Natural killer cell treated with Interleukin-12 subunit alpha and Interleukin-12 subunit beta and Interleukin-15 and Interleukin-18, amount 100 ng/mL, for 72 hours (primary cell): Measurements from ENCODE around the gene TRIM34. TPM values are rescaled to one million over a fixed set of nuclear protein-coding genes. Genes with fewer than 3 reads are reported as not detected.
"Not testable (repeated sequence)": the region's sequence is repeated elsewhere in the genome, so short reads cannot be mapped to it uniquely, and the experiment has no call there.

Source experiments
- ATAC-seq, 2 donors: fragments of 150-1000 bp; cut with Tn5 transposase in 1 of 2; sonication (Bioruptor Pico), chemical (Tn5 transposase) in 1 of 2; 2 replicates each; pipeline ENCODE4 v1.10.0; 2021
- DNase-seq: peaks from one replicate; pipeline ENCODE4 v3.0.0; 2022; ENCODE audit warnings: low spot score
- H3K27ac Mint-ChIP-seq, 2 donors: 1 replicate in 1 of 2; 2 replicates in 1 of 2; pipeline ENCODE4 v1.8.0; 2022; ENCODE audit warnings: mixed read lengths in 2 of 2, mild to moderate bottlenecking in 1 of 2, moderate library complexity in 1 of 2
- H3K27me3 Mint-ChIP-seq, 2 donors: 1 replicate in 1 of 2; 2 replicates in 1 of 2; pipeline ENCODE4 v1.8.0; 2022; ENCODE audit warnings: mixed read lengths in 2 of 2
- H3K36me3 Mint-ChIP-seq: one replicate; pipeline ENCODE4 v1.8.0; 2022; ENCODE audit warnings: mixed read lengths
- H3K4me1 Mint-ChIP-seq, 2 donors: 1 replicate in 1 of 2; 2 replicates in 1 of 2; pipeline ENCODE4 v1.8.0; 2022; ENCODE audit warnings: low read depth in 2 of 2, mixed read lengths in 2 of 2, mild to moderate bottlenecking in 1 of 2
- H3K4me3 Mint-ChIP-seq: one replicate; pipeline ENCODE4 v1.8.0; 2022; ENCODE audit warnings: mixed read lengths
- H3K9me3 Mint-ChIP-seq: 2 replicates; pipeline ENCODE4 v1.8.0; 2022; ENCODE audit warnings: mixed read lengths
- total RNA-seq, 2 donors: library from RNA; stranded (reverse); gene quantifications; one replicate each; pipeline ENCODE4 v1.2.3, GENCODE V29; 2022

Gene TRIM34
- 1 to 10 TPM; 4.3 to 6.2 TPM for total RNA-seq

- no peaks in the 10 kb centered on the region for H3K36me3 Mint-ChIP-seq
- H3K4me1 Mint-ChIP-seq = peaks cover 35 to 38% of the 10 kb centered on the region in 2 donors
- ATAC-seq (peak; percentile 96), DNase-seq (peak; percentile 69)
- H3K27ac Mint-ChIP-seq = peak within 1 kb of the TSS; percentile 75 to 84
- H3K9me3 Mint-ChIP-seq = no peaks in the 10 kb centered on the region
- H3K27me3 Mint-ChIP-seq = no peaks in the 10 kb centered on the region
- peak within 1 kb of the TSS; percentile 94 for H3K4me3 Mint-ChIP-seq
Observed at GRCh38 chr11:5624489-5625279, at the start of gene TRIM34. TRIM34 (plus strand) TSS chr11:5625001; CDS start chr11:5632332, 7,331 bp downstream.

GRCh38 chr11:5575152-5575551, 49.6 kb upstream of the TRIM34 start:
- DNase-seq = no peak
- no peak overlapping the region for H3K4me3 Mint-ChIP-seq
- no peak for ATAC-seq
- peaks cover 0 to 8% of the 10 kb centered on the region in 2 donors for H3K27me3 Mint-ChIP-seq
- peaks cover 9 to 10% of the 10 kb centered on the region in 2 donors for H3K4me1 Mint-ChIP-seq
- no peaks in the 10 kb centered on the region for H3K36me3 Mint-ChIP-seq
- H3K9me3 Mint-ChIP-seq = peaks cover 4% of the 10 kb centered on the region
- H3K27ac Mint-ChIP-seq = no peak overlapping the region

- Mint-ChIP-seq H3K4me1 (no peaks in the 10 kb centered on the region), H3K36me3 (no peaks in the 10 kb centered on the region), H3K4me3 (no peak overlapping the region), H3K27me3 (peaks cover 2 to 7% of the 10 kb centered on the region in 2 donors), H3K9me3 (no peaks in the 10 kb centered on the region), H3K27ac (no peak overlapping the region)
- no peak for DNase-seq
- ATAC-seq = no peak
Observed at GRCh38 chr11:5577101-5577500, 47.7 kb upstream of the TRIM34 start.

GRCh38 chr11:5580577-5580976, 44.2 kb upstream of the TRIM34 start, which contains the start of gene OR52B6:
OR52B6 (plus strand) TSS chr11:5580877; CDS start chr11:5580877, 0 bp downstream.
- no peak within 1 kb of the TSS for H3K27ac Mint-ChIP-seq
- H3K4me3 Mint-ChIP-seq = no peak within 1 kb of the TSS
- H3K4me1 Mint-ChIP-seq = no peaks in the 10 kb centered on the region
- H3K9me3 Mint-ChIP-seq = no peaks in the 10 kb centered on the region
- peak in 1 of 2 donors; percentile 38 for ATAC-seq
- DNase-seq = no peak
- no peaks in the 10 kb centered on the region for H3K36me3 Mint-ChIP-seq
- peaks cover 2 to 7% of the 10 kb centered on the region in 2 donors for H3K27me3 Mint-ChIP-seq

- Mint-ChIP-seq H3K36me3 (no peaks in the 10 kb centered on the region), H3K4me1 (no peaks in the 10 kb centered on the region), H3K27ac (no peak overlapping the region)
Observed at GRCh38 chr11:5581014-5581413, 43.8 kb upstream of the TRIM34 start.

GRCh38 chr11:5584458-5584857, 40.3 kb upstream of the TRIM34 start:
- not testable (repeated sequence) for H3K27ac Mint-ChIP-seq, H3K36me3 Mint-ChIP-seq, H3K4me1 Mint-ChIP-seq, ATAC-seq, H3K9me3 Mint-ChIP-seq, DNase-seq, H3K27me3 Mint-ChIP-seq, H3K4me3 Mint-ChIP-seq

More at GRCh38 chr11:5581014-5581413, 43.8 kb upstream of the TRIM34 start:
- H3K9me3 Mint-ChIP-seq = no peaks in the 10 kb centered on the region
- H3K27me3 Mint-ChIP-seq = peaks cover 2 to 7% of the 10 kb centered on the region in 2 donors
- ATAC-seq = no peak
- H3K4me3 Mint-ChIP-seq = no peak overlapping the region
- no peak for DNase-seq

GRCh38 chr11:5589906-5590305, 34.9 kb upstream of the TRIM34 start:
- H3K36me3 Mint-ChIP-seq, H3K27ac Mint-ChIP-seq, H3K4me1 Mint-ChIP-seq, DNase-seq, ATAC-seq, H3K9me3 Mint-ChIP-seq, H3K4me3 Mint-ChIP-seq, H3K27me3 Mint-ChIP-seq: not testable (repeated sequence)

GRCh38 chr11:5591613-5592012, 33.2 kb upstream of the TRIM34 start:
- no peak overlapping the region for H3K27ac Mint-ChIP-seq
- DNase-seq (no peak), ATAC-seq (no peak)
- peaks cover 0 to 5% of the 10 kb centered on the region in 2 donors for H3K4me1 Mint-ChIP-seq
- H3K4me3 Mint-ChIP-seq = no peak overlapping the region
- no peaks in the 10 kb centered on the region for H3K36me3 Mint-ChIP-seq
- peaks cover 0 to 5% of the 10 kb centered on the region in 2 donors for H3K27me3 Mint-ChIP-seq
- H3K9me3 Mint-ChIP-seq = no peaks in the 10 kb centered on the region

GRCh38 chr11:5592615-5593014, 32.2 kb upstream of the TRIM34 start:
- Mint-ChIP-seq H3K4me1 (peaks cover 0 to 8% of the 10 kb centered on the region in 2 donors), H3K27ac (no peak overlapping the region), H3K9me3 (no peaks in the 10 kb centered on the region), H3K36me3 (no peaks in the 10 kb centered on the region), H3K27me3 (peaks cover 3% of the 10 kb centered on the region in 2 donors), H3K4me3 (no peak overlapping the region)
- ATAC-seq = no peak
- DNase-seq = no peak

GRCh38 chr11:5593146-5593545, 31.7 kb upstream of the TRIM34 start:
- peaks cover 0 to 8% of the 10 kb centered on the region in 2 donors for H3K4me1 Mint-ChIP-seq
- peaks cover 5 to 8% of the 10 kb centered on the region in 2 donors for H3K27me3 Mint-ChIP-seq
- H3K27ac Mint-ChIP-seq = no peak overlapping the region
- H3K36me3 Mint-ChIP-seq = no peaks in the 10 kb centered on the region
- no peaks in the 10 kb centered on the region for H3K9me3 Mint-ChIP-seq
- DNase-seq (no peak), ATAC-seq (no peak)
- H3K4me3 Mint-ChIP-seq = no peak overlapping the region

GRCh38 chr11:5596607-5597201, 28.1 kb upstream of the TRIM34 start, which contains the start of gene TRIM6:
TRIM6 (plus strand) TSS chr11:5596637; CDS start chr11:5596898, 261 bp downstream.
- Mint-ChIP-seq H3K4me3 (peak within 1 kb of the TSS; percentile 79), H3K27me3 (peaks cover 5 to 8% of the 10 kb centered on the region in 2 donors), H3K36me3 (no peaks in the 10 kb centered on the region), H3K4me1 (peaks cover 0 to 8% of the 10 kb centered on the region in 2 donors), H3K9me3 (no peaks in the 10 kb centered on the region), H3K27ac (peak within 1 kb of the TSS in 1 of 2 donors; percentile 48)
- peak in 1 of 2 donors; percentile 62 for ATAC-seq
- no peak for DNase-seq

GRCh38 chr11:5597953-5598352, 26.8 kb upstream of the TRIM34 start:
- DNase-seq = no peak
- Mint-ChIP-seq H3K4me3 (no peak overlapping the region), H3K36me3 (no peaks in the 10 kb centered on the region), H3K27ac (no peak overlapping the region), H3K4me1 (peaks cover 0 to 8% of the 10 kb centered on the region in 2 donors), H3K27me3 (peaks cover 5 to 8% of the 10 kb centered on the region in 2 donors), H3K9me3 (no peaks in the 10 kb centered on the region)
- ATAC-seq = no peak

- no peak overlapping the region for H3K27ac Mint-ChIP-seq
- H3K4me3 Mint-ChIP-seq = no peak overlapping the region
- H3K4me1 Mint-ChIP-seq = peaks cover 0 to 8% of the 10 kb centered on the region in 2 donors
- DNase-seq (no peak), ATAC-seq (peak; percentile 66 to 74)
- H3K9me3 Mint-ChIP-seq = no peaks in the 10 kb centered on the region
- H3K36me3 Mint-ChIP-seq = no peaks in the 10 kb centered on the region
- peaks cover 5 to 8% of the 10 kb centered on the region in 2 donors for H3K27me3 Mint-ChIP-seq
Observed at GRCh38 chr11:5600374-5600851, 24.4 kb upstream of the TRIM34 start.

- H3K9me3 Mint-ChIP-seq, H3K4me1 Mint-ChIP-seq, H3K36me3 Mint-ChIP-seq, H3K4me3 Mint-ChIP-seq, ATAC-seq, H3K27me3 Mint-ChIP-seq, H3K27ac Mint-ChIP-seq, DNase-seq: not testable (repeated sequence)
Observed at GRCh38 chr11:5602791-5603190, 22.0 kb upstream of the TRIM34 start.
